ENCODE measurements around the gene BMP15.

BMP15 gene

DNA sequence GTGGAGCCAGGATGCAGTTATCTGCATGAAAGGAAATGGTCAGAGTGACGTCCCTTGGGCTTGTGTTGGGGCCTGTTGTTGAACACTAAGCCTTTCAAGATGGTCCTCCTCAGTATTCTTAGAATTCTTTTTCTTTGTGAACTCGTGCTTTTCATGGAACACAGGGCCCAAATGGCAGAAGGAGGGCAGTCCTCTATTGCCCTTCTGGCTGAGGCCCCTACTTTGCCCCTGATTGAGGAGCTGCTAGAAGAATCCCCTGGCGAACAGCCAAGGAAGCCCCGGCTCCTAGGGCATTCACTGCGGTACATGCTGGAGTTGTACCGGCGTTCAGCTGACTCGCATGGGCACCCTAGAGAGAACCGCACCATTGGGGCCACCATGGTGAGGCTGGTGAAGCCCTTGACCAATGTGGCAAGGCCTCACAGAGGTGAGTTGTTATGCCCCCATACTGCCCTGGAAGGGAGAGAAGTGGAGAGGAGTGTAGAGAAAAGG is at the start of gene BMP15:
Gene BMP15 (plus strand): TSS at position 51 of the 492 bp plus-strand sequence. CDS start 49 bp downstream, at position 100.
- Histone ChIP-seq H3K4me3 (ENCODE audit: low read depth in 1 of 2, low read length in 2 of 2) (no peak within 1 kb of the TSS), H3K36me3 (ENCODE audit: control insufficient read depth in 1 of 2, insufficient read depth in 2 of 2, low read length in 2 of 2) (no peaks in the 10 kb centered on the region), H3K9me3 (ENCODE audit: control insufficient read depth in 1 of 2, low read length in 2 of 2) (no peaks in the 10 kb centered on the region), H3K27me3 (ENCODE audit: low read depth, low read length) (no peaks in the 10 kb centered on the region), H3K27ac (ENCODE audit: low read length) (no peak within 1 kb of the TSS), H3K4me1 (ENCODE audit: control insufficient read depth in 1 of 2, insufficient read depth in 2 of 2, low read length in 2 of 2) (no peaks in the 10 kb centered on the region)

DNA sequence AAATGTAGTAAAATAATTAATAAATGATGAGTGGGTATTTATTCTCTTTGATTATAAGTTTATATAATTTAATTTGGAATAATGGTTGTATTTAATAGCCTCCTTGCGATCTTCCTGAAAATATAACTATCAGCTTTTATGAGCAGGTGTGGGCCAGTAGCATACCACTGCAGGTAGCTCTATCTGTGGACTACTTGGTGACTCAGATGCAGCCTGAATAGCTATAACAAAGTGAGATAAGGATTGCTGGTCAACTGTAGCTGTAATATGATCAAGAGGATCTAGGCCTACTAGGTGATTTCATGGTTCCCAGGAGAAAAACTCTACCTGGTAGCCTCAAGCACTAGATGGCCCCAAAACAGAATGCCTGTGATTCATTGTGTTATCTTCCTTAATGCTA is 47.1 kb upstream of the BMP15 start:
- Histone ChIP-seq H3K4me1 (ENCODE audit: control insufficient read depth in 1 of 2, insufficient read depth in 2 of 2, low read length in 2 of 2) (no peaks in the 10 kb centered on the region), H3K36me3 (ENCODE audit: control insufficient read depth in 1 of 2, insufficient read depth in 2 of 2, low read length in 2 of 2) (no peaks in the 10 kb centered on the region), H3K27me3 (ENCODE audit: low read depth, low read length) (no peaks in the 10 kb centered on the region), H3K4me3 (ENCODE audit: low read depth in 1 of 2, low read length in 2 of 2) (no peak overlapping the region), H3K27ac (ENCODE audit: low read length) (no peak overlapping the region), H3K9me3 (ENCODE audit: control insufficient read depth in 1 of 2, low read length in 2 of 2) (no peaks in the 10 kb centered on the region)

- Histone ChIP-seq H3K9me3 (ENCODE audit: control insufficient read depth in 1 of 2, low read length in 2 of 2) (no peaks in the 10 kb centered on the region), H3K4me3 (ENCODE audit: low read depth in 1 of 2, low read length in 2 of 2) (no peak overlapping the region), H3K36me3 (ENCODE audit: control insufficient read depth in 1 of 2, insufficient read depth in 2 of 2, low read length in 2 of 2) (no peaks in the 10 kb centered on the region), H3K27me3 (ENCODE audit: low read depth, low read length) (no peaks in the 10 kb centered on the region), H3K4me1 (ENCODE audit: control insufficient read depth in 1 of 2, insufficient read depth in 2 of 2, low read length in 2 of 2) (no peaks in the 10 kb centered on the region), H3K27ac (ENCODE audit: low read length) (no peak overlapping the region)
These were observed 45.2 kb upstream of the BMP15 start for GRCh38 chrX:50865311-50865710.

DNA sequence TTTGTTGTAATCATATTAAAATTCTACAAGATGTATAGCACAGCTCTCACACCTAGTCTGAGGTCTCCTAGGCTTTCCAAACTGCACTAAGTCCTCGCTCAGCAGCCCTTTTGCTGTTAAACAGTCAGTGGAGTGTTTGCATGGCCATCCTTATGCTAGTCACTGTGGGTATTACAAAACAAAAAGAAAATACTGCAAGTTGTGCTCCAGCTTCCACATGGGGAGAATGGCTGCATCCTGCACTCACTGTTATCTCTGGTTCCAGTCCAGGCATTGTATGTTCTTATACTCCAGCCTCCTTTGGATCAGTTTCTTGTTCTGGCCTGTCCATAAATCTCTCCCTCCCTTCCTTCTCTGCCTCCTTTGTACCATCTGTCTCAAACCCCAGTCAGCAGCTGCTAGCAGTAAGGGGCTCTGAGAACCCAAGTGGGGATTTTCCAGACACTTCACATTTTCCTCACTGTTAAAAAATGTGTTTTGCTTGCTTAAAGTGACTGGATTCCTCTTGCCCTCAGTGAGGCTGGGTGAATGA is 38.5 kb upstream of the BMP15 start:
- no peaks in the 10 kb centered on the region for H3K4me1 ChIP-seq (ENCODE audit: control insufficient read depth in 1 of 2, insufficient read depth in 2 of 2, low read length in 2 of 2)
- H3K27me3 ChIP-seq (ENCODE audit: low read depth, low read length): no peaks in the 10 kb centered on the region
- H3K4me3 ChIP-seq (ENCODE audit: low read depth in 1 of 2, low read length in 2 of 2): no peak overlapping the region
- H3K9me3 ChIP-seq (ENCODE audit: control insufficient read depth in 1 of 2, low read length in 2 of 2): no peaks in the 10 kb centered on the region
- H3K27ac ChIP-seq (ENCODE audit: low read length): no peak overlapping the region
- no peaks in the 10 kb centered on the region for H3K36me3 ChIP-seq (ENCODE audit: control insufficient read depth in 1 of 2, insufficient read depth in 2 of 2, low read length in 2 of 2)

DNA sequence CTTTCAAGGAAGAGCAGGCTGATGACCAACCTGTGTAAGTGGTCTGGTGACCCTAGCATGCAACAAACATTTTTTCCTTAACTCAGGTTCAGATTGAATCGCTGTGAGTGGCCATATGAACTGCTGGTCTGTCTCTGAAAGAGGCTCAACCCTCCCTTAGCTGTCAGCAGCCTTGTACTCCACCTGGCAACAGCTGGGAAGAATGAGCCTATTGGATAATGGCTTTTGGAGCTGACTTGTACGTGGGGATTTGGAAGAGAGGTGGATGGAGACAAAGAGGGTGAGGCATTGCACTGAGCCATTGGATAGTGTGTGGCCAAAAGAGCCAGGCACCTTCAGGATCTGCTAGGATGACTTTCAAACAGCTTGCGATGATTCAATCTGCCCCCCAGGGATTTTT is 35.7 kb upstream of the BMP15 start:
- Histone ChIP-seq H3K4me1 (ENCODE audit: control insufficient read depth in 1 of 2, insufficient read depth in 2 of 2, low read length in 2 of 2) (no peaks in the 10 kb centered on the region), H3K9me3 (ENCODE audit: control insufficient read depth in 1 of 2, low read length in 2 of 2) (no peaks in the 10 kb centered on the region), H3K27me3 (ENCODE audit: low read depth, low read length) (no peaks in the 10 kb centered on the region), H3K36me3 (ENCODE audit: control insufficient read depth in 1 of 2, insufficient read depth in 2 of 2, low read length in 2 of 2) (no peaks in the 10 kb centered on the region), H3K4me3 (ENCODE audit: low read depth in 1 of 2, low read length in 2 of 2) (no peak overlapping the region), H3K27ac (ENCODE audit: low read length) (no peak overlapping the region)

- no peaks in the 10 kb centered on the region for H3K27me3 ChIP-seq (ENCODE audit: low read depth, low read length)
- H3K27ac ChIP-seq (ENCODE audit: low read length): no peak overlapping the region
- no peaks in the 10 kb centered on the region for H3K9me3 ChIP-seq (ENCODE audit: control insufficient read depth in 1 of 2, low read length in 2 of 2)
- H3K36me3 ChIP-seq (ENCODE audit: control insufficient read depth in 1 of 2, insufficient read depth in 2 of 2, low read length in 2 of 2): no peaks in the 10 kb centered on the region
- no peak overlapping the region for H3K4me3 ChIP-seq (ENCODE audit: low read depth in 1 of 2, low read length in 2 of 2)
- no peaks in the 10 kb centered on the region for H3K4me1 ChIP-seq (ENCODE audit: control insufficient read depth in 1 of 2, insufficient read depth in 2 of 2, low read length in 2 of 2)
These were observed 34.0 kb upstream of the BMP15 start for GRCh38 chrX:50876551-50876950.

- no peaks in the 10 kb centered on the region for H3K9me3 ChIP-seq (ENCODE audit: control insufficient read depth in 1 of 2, low read length in 2 of 2)
- H3K4me1 ChIP-seq (ENCODE audit: control insufficient read depth in 1 of 2, insufficient read depth in 2 of 2, low read length in 2 of 2): no peaks in the 10 kb centered on the region
- H3K4me3 ChIP-seq (ENCODE audit: low read depth in 1 of 2, low read length in 2 of 2): no peak overlapping the region
- no peaks in the 10 kb centered on the region for H3K27me3 ChIP-seq (ENCODE audit: low read depth, low read length)
- H3K36me3 ChIP-seq (ENCODE audit: control insufficient read depth in 1 of 2, insufficient read depth in 2 of 2, low read length in 2 of 2): no peaks in the 10 kb centered on the region
- H3K27ac ChIP-seq (ENCODE audit: low read length): no peak overlapping the region
These were observed 33.2 kb upstream of the BMP15 start for GRCh38 chrX:50877310-50877709.

- Histone ChIP-seq H3K27me3 (ENCODE audit: low read depth, low read length) (no peaks in the 10 kb centered on the region), H3K9me3 (ENCODE audit: control insufficient read depth in 1 of 2, low read length in 2 of 2) (no peaks in the 10 kb centered on the region), H3K27ac (ENCODE audit: low read length) (no peak overlapping the region), H3K4me3 (ENCODE audit: low read depth in 1 of 2, low read length in 2 of 2) (no peak overlapping the region), H3K36me3 (ENCODE audit: control insufficient read depth in 1 of 2, insufficient read depth in 2 of 2, low read length in 2 of 2) (no peaks in the 10 kb centered on the region), H3K4me1 (ENCODE audit: control insufficient read depth in 1 of 2, insufficient read depth in 2 of 2, low read length in 2 of 2) (no peaks in the 10 kb centered on the region)
These were observed 29.5 kb upstream of the BMP15 start for GRCh38 chrX:50881028-50881427.

DNA sequence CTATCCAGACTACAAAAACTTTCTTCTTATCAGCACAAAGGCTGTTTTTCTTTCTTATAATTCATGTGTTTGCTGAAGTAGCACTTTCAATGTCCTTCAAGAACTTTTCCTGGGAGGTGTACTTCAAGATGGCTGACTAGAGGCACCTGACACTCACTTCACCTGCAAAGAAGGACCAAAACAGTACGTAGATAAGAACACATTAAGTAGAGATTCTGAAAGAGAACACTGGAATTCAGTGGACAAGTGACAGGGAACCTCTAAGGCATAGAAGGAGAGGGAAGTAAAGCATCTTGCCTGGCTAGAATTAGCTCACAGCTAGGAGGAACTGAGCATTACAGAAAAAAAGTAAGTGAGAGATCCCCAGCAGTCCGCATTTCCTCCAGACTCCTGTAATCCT is 21.7 kb upstream of the BMP15 start:
- Histone ChIP-seq H3K9me3 (ENCODE audit: control insufficient read depth in 1 of 2, low read length in 2 of 2) (no peaks in the 10 kb centered on the region), H3K4me1 (ENCODE audit: control insufficient read depth in 1 of 2, insufficient read depth in 2 of 2, low read length in 2 of 2) (no peaks in the 10 kb centered on the region), H3K36me3 (ENCODE audit: control insufficient read depth in 1 of 2, insufficient read depth in 2 of 2, low read length in 2 of 2) (no peaks in the 10 kb centered on the region), H3K4me3 (ENCODE audit: low read depth in 1 of 2, low read length in 2 of 2) (no peak overlapping the region), H3K27ac (ENCODE audit: low read length) (no peak overlapping the region), H3K27me3 (ENCODE audit: low read depth, low read length) (no peaks in the 10 kb centered on the region)

DNA sequence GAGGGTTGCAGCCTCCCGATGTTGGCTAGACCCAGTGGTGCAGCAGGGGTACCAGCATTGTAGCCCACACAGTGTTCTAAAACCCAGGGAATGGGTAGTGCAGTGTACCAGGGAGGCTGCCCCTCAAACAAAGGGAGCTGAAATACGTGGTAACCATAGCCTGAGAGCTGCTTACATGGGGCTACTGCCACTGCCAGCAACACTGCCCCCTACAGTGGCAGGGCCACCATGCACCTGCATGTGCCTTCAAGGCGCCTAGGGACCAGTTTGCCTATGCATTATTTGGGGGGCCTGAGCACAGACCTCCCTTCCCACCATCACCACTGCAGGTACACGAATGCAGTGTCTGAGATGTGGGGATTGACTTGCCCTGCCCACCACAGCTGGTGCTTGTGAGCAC is 21.0 kb upstream of the BMP15 start:
- Histone ChIP-seq H3K27me3 (ENCODE audit: low read depth, low read length) (no peaks in the 10 kb centered on the region), H3K36me3 (ENCODE audit: control insufficient read depth in 1 of 2, insufficient read depth in 2 of 2, low read length in 2 of 2) (no peaks in the 10 kb centered on the region), H3K4me1 (ENCODE audit: control insufficient read depth in 1 of 2, insufficient read depth in 2 of 2, low read length in 2 of 2) (no peaks in the 10 kb centered on the region), H3K27ac (ENCODE audit: low read length) (no peak overlapping the region), H3K9me3 (ENCODE audit: control insufficient read depth in 1 of 2, low read length in 2 of 2) (no peaks in the 10 kb centered on the region), H3K4me3 (ENCODE audit: low read depth in 1 of 2, low read length in 2 of 2) (no peak overlapping the region)

- Histone ChIP-seq H3K9me3 (ENCODE audit: control insufficient read depth in 1 of 2, low read length in 2 of 2) (no peaks in the 10 kb centered on the region), H3K4me1 (ENCODE audit: control insufficient read depth in 1 of 2, insufficient read depth in 2 of 2, low read length in 2 of 2) (no peaks in the 10 kb centered on the region), H3K27ac (ENCODE audit: low read length) (no peak overlapping the region), H3K27me3 (ENCODE audit: low read depth, low read length) (no peaks in the 10 kb centered on the region), H3K4me3 (ENCODE audit: low read depth in 1 of 2, low read length in 2 of 2) (no peak overlapping the region), H3K36me3 (ENCODE audit: control insufficient read depth in 1 of 2, insufficient read depth in 2 of 2, low read length in 2 of 2) (no peaks in the 10 kb centered on the region)
These were observed 17.5 kb upstream of the BMP15 start for GRCh38 chrX:50893047-50893446.

DNA sequence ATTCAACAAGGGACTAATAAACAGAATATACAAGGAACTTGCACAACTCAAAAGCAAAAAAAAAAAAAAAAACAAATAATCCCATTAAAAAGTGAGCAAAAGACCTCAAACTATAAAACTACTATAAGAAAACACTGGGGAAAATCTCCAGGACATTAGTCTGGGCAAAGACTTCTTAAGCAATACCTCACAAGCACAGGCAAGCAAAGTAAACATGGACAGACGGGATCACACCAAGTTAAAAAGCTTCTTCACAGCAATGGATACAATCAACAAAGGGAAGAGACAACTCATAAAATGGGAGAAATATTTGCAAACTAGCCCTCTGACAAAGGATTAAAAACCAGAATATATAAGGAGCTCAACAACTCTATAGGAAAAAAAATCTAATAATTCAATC is 17.1 kb upstream of the BMP15 start:
- Histone ChIP-seq H3K4me3 (ENCODE audit: low read depth in 1 of 2, low read length in 2 of 2) (no peak overlapping the region), H3K4me1 (ENCODE audit: control insufficient read depth in 1 of 2, insufficient read depth in 2 of 2, low read length in 2 of 2) (no peaks in the 10 kb centered on the region), H3K27ac (ENCODE audit: low read length) (no peak overlapping the region), H3K27me3 (ENCODE audit: low read depth, low read length) (no peaks in the 10 kb centered on the region), H3K9me3 (ENCODE audit: control insufficient read depth in 1 of 2, low read length in 2 of 2) (no peaks in the 10 kb centered on the region), H3K36me3 (ENCODE audit: control insufficient read depth in 1 of 2, insufficient read depth in 2 of 2, low read length in 2 of 2) (no peaks in the 10 kb centered on the region)

All from muscle layer of duodenum (tissue), 2 donors.